Stimulated activated memory B cell treated with anti-CD40 and anti-IgM and Interleukin-4, amounts not matched to agents 10 μg/mL and 1 μg/mL and 100 μg/mL, for 72 hours (primary cell): Measurements from ENCODE around the gene BCAS1.
"Not testable (repeated sequence)": the region's sequence is repeated elsewhere in the genome, so short reads cannot be mapped to it uniquely, and the experiment has no call there.

Source experiments
- ATAC-seq: fragments of 150-1000 bp; cut with Tn5 transposase; 2 replicates; pipeline ENCODE4 v1.10.0; 2021
- H3K27ac Mint-ChIP-seq: one replicate; pipeline ENCODE4 v1.8.0; 2022; ENCODE audit warnings: mild to moderate bottlenecking, mixed read lengths
- H3K27me3 Mint-ChIP-seq: one replicate; pipeline ENCODE4 v1.8.0; 2022; ENCODE audit warnings: mixed read lengths
- H3K36me3 Mint-ChIP-seq: one replicate; pipeline ENCODE4 v1.8.0; 2022; ENCODE audit warnings: mixed read lengths
- H3K4me1 Mint-ChIP-seq: one replicate; pipeline ENCODE4 v1.8.0; 2022; ENCODE audit warnings: mixed read lengths
- H3K4me3 Mint-ChIP-seq: one replicate; pipeline ENCODE4 v1.8.0; 2022; ENCODE audit warnings: mild to moderate bottlenecking, moderate library complexity, mixed read lengths
- H3K9me3 Mint-ChIP-seq: one replicate; pipeline ENCODE4 v1.8.0; 2022; ENCODE audit warnings: mixed read lengths

The BCAS1 gene

GRCh38 chr20:53940360-53940702, 130.1 kb downstream of the BCAS1 start:
- H3K27me3 Mint-ChIP-seq, result no peaks in the 10 kb centered on the region
- peaks cover 76% of the 10 kb centered on the region for H3K4me1 Mint-ChIP-seq
- peaks cover 6% of the 10 kb centered on the region for H3K36me3 Mint-ChIP-seq
- no peak for ATAC-seq
- peak overlapping the region; percentile 82 for H3K27ac Mint-ChIP-seq
- no peaks in the 10 kb centered on the region for H3K9me3 Mint-ChIP-seq
- H3K4me3 Mint-ChIP-seq, result peak overlapping the region; percentile 58

GRCh38 chr20:53939572-53940359, 130.6 kb downstream of the BCAS1 start:
- Mint-ChIP-seq H3K9me3 (no peaks in the 10 kb centered on the region), H3K27me3 (no peaks in the 10 kb centered on the region), H3K4me3 (peak overlapping the region; percentile 58), H3K4me1 (peaks cover 81% of the 10 kb centered on the region), H3K36me3 (peaks cover 6% of the 10 kb centered on the region), H3K27ac (peak overlapping the region; percentile 82)
- peak; percentile 83 for ATAC-seq

- no peaks in the 10 kb centered on the region for H3K27me3 Mint-ChIP-seq
- H3K36me3 Mint-ChIP-seq, result peaks cover 6% of the 10 kb centered on the region
- H3K4me3 Mint-ChIP-seq, result no peak overlapping the region
- H3K27ac Mint-ChIP-seq, result peak overlapping the region; percentile 82
- ATAC-seq, result no peak
- no peaks in the 10 kb centered on the region for H3K9me3 Mint-ChIP-seq
- peaks cover 82% of the 10 kb centered on the region for H3K4me1 Mint-ChIP-seq
These were observed 131.2 kb downstream of the BCAS1 start for GRCh38 chr20:53939190-53939571.

DNA sequence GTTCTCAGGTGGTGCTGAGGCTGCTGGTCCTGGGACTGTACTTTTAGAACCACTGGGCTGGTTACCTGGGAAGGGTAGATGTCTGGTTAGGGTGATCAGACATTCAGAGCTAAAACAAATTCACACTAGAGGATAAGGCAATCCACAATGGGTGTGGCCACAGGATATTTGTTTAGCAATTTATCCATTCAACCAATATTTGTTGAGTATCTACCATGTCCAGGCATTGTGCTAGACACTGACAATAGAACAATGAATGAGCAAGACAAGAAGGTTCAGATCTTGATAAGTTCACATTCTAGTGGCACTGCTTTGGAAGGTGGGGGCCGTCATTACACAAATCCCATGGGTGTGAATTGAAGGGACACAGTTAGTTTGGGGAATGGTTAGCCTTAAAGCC, 131.7 kb downstream of the BCAS1 start:
- Mint-ChIP-seq H3K36me3 (peaks cover 6% of the 10 kb centered on the region), H3K9me3 (peaks cover 4% of the 10 kb centered on the region), H3K27me3 (no peaks in the 10 kb centered on the region), H3K4me3 (no peak overlapping the region), H3K4me1 (peaks cover 81% of the 10 kb centered on the region), H3K27ac (peak overlapping the region; percentile 82)
- no peak for ATAC-seq

GRCh38 chr20:53937929-53938367, 132.4 kb downstream of the BCAS1 start:
- no peak for ATAC-seq
- H3K4me3 Mint-ChIP-seq, result no peak overlapping the region
- peaks cover 4% of the 10 kb centered on the region for H3K9me3 Mint-ChIP-seq
- H3K4me1 Mint-ChIP-seq, result peaks cover 82% of the 10 kb centered on the region
- H3K27ac Mint-ChIP-seq, result peak overlapping the region; percentile 82
- no peaks in the 10 kb centered on the region for H3K27me3 Mint-ChIP-seq
- peaks cover 6% of the 10 kb centered on the region for H3K36me3 Mint-ChIP-seq

- Mint-ChIP-seq H3K9me3 (peaks cover 4% of the 10 kb centered on the region), H3K4me3 (no peak overlapping the region), H3K36me3 (peaks cover 6% of the 10 kb centered on the region), H3K27ac (peak overlapping the region; percentile 82), H3K27me3 (no peaks in the 10 kb centered on the region), H3K4me1 (peaks cover 79% of the 10 kb centered on the region)
- ATAC-seq, result no peak
These were observed 133.1 kb downstream of the BCAS1 start for GRCh38 chr20:53937339-53937741.

- ATAC-seq, result no peak
These were observed 134.9 kb downstream of the BCAS1 start for GRCh38 chr20:53935344-53936084.

GRCh38 chr20:53934421-53935343, 135.7 kb downstream of the BCAS1 start:
- ATAC-seq, result peak; percentile 70
- H3K27me3 Mint-ChIP-seq, result no peaks in the 10 kb centered on the region
- H3K36me3 Mint-ChIP-seq, result peaks cover 6% of the 10 kb centered on the region
- H3K4me1 Mint-ChIP-seq, result peaks cover 79% of the 10 kb centered on the region
- H3K9me3 Mint-ChIP-seq, result peaks cover 4% of the 10 kb centered on the region
- H3K27ac Mint-ChIP-seq, result peak overlapping the region; percentile 96
- H3K4me3 Mint-ChIP-seq, result peak overlapping the region; percentile 45

More at GRCh38 chr20:53935344-53936084, 134.9 kb downstream of the BCAS1 start:
- Mint-ChIP-seq H3K4me1 (peaks cover 79% of the 10 kb centered on the region), H3K27ac (peak overlapping the region; percentile 96), H3K9me3 (peaks cover 4% of the 10 kb centered on the region), H3K36me3 (peaks cover 6% of the 10 kb centered on the region), H3K4me3 (peak overlapping the region; percentile 11), H3K27me3 (no peaks in the 10 kb centered on the region)

- no peak for ATAC-seq
- Mint-ChIP-seq H3K9me3 (peaks cover 4% of the 10 kb centered on the region), H3K27ac (peak overlapping the region; percentile 96), H3K4me3 (no peak overlapping the region), H3K27me3 (no peaks in the 10 kb centered on the region), H3K4me1 (peaks cover 77% of the 10 kb centered on the region), H3K36me3 (peaks cover 6% of the 10 kb centered on the region)
These were observed 137.1 kb downstream of the BCAS1 start for GRCh38 chr20:53933232-53933846.

GRCh38 chr20:53932655-53933192, 137.7 kb downstream of the BCAS1 start:
- not testable (repeated sequence) for H3K4me3 Mint-ChIP-seq, ATAC-seq, H3K9me3 Mint-ChIP-seq, H3K36me3 Mint-ChIP-seq, H3K27me3 Mint-ChIP-seq
- Mint-ChIP-seq H3K4me1 (peaks cover 76% of the 10 kb centered on the region), H3K27ac (peak overlapping the region; percentile 96)

GRCh38 chr20:53931597-53931996, 138.8 kb downstream of the BCAS1 start:
- ATAC-seq, result no peak
- Mint-ChIP-seq H3K27me3 (no peaks in the 10 kb centered on the region), H3K4me1 (peaks cover 86% of the 10 kb centered on the region), H3K9me3 (peaks cover 4% of the 10 kb centered on the region), H3K27ac (peak overlapping the region; percentile 96), H3K36me3 (no peaks in the 10 kb centered on the region), H3K4me3 (no peak overlapping the region)

GRCh38 chr20:53930651-53931504, 139.5 kb downstream of the BCAS1 start:
- Mint-ChIP-seq H3K9me3 (peaks cover 4% of the 10 kb centered on the region), H3K27me3 (no peaks in the 10 kb centered on the region), H3K4me3 (peak overlapping the region; percentile 27), H3K36me3 (no peaks in the 10 kb centered on the region), H3K4me1 (peaks cover 91% of the 10 kb centered on the region), H3K27ac (peak overlapping the region; percentile 96)
- ATAC-seq, result no peak

DNA sequence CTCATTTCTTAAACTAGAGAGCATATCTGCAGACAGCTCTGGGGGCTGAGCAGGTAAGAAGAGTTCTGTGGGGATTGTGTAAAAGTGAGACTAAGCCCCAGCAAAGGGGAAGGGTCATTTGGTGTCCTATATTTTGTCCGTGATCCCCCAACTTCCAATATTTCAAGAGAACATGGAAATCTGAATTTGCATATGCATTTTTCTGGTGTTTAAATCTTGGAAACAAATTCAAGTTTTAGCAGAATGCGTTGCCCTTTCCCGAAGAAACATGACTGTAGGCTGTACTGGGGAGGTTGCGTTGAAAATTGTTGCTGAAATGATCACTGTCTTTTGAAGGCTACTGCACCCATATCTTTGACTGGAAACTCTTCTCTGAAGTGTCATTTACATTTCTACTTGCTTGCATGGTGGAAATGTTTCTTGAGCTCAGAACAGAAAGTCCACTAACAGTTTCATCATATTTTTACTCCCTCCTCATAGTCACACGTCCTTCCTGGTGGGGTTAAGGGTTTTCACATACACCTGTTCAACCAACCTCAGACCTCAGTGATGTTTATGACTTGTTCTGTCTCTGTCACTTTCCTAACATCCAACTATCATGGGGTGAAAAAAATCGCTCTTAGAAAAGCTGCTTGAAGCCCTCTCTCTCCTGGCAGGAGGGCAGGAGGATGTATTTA, 140.3 kb downstream of the BCAS1 start:
- Mint-ChIP-seq H3K4me3 (peak overlapping the region; percentile 27), H3K4me1 (peaks cover 88% of the 10 kb centered on the region), H3K27ac (peak overlapping the region; percentile 96), H3K9me3 (peaks cover 4% of the 10 kb centered on the region), H3K27me3 (no peaks in the 10 kb centered on the region), H3K36me3 (no peaks in the 10 kb centered on the region)
- peak; percentile 69 for ATAC-seq
